Stimulated activated CD8-positive, alpha-beta memory T cell treated with anti-CD3 and anti-CD28 coated beads, Interleukin-7, amount 100 ng/mL, for 48 hours (primary cell): ENCODE data around the gene ZFP36.
"Not testable (repeated sequence)": the region's sequence is repeated elsewhere in the genome, so short reads cannot be mapped to it uniquely, and the experiment has no call there.

Experiments used
- DNase-seq, 2 donors: peaks; one replicate each; pipeline ENCODE4 v3.0.0-alpha.2; 2020; ENCODE audit warnings: low read depth in 1 of 2; ENCODE audit errors: extremely low read depth in 1 of 2

Gene ZFP36

GRCh38 chr19:39406656-39407409 is at the start of gene ZFP36:
Gene ZFP36, plus strand, starts transcription at chr19:39406847. Its CDS starts 58 bp downstream, at chr19:39406905.
- peak; percentile 70 to 79 for DNase-seq

GRCh38 chr19:39359026-39359425 is 47.6 kb upstream of the ZFP36 start:
- DNase-seq, result no peak

GRCh38 chr19:39360599-39360998 is 46.0 kb upstream of the ZFP36 start:
- DNase-seq, result no peak

- no peak for DNase-seq
Observed at GRCh38 chr19:39362682-39363657, 43.7 kb upstream of the ZFP36 start.

GRCh38 chr19:39363901-39364457 is 42.7 kb upstream of the ZFP36 start:
- DNase-seq, result no peak

GRCh38 chr19:39365531-39365930 is 41.1 kb upstream of the ZFP36 start:
- no peak for DNase-seq

- DNase-seq, result no peak
Observed at GRCh38 chr19:39369200-39369599, 37.4 kb upstream of the ZFP36 start.

GRCh38 chr19:39370735-39371134 is 35.9 kb upstream of the ZFP36 start:
- DNase-seq, result no peak

- DNase-seq, result no peak
Observed at GRCh38 chr19:39372047-39372802, 34.4 kb upstream of the ZFP36 start.

GRCh38 chr19:39372941-39373340 is 33.7 kb upstream of the ZFP36 start:
- no peak for DNase-seq

GRCh38 chr19:39375929-39376328 is 30.7 kb upstream of the ZFP36 start:
- no peak for DNase-seq

- no peak for DNase-seq
Observed at GRCh38 chr19:39377373-39378362, 29.0 kb upstream of the ZFP36 start.

- not testable (repeated sequence) for DNase-seq
Observed at GRCh38 chr19:39379366-39379765, 27.3 kb upstream of the ZFP36 start.

- no peak for DNase-seq
Observed at GRCh38 chr19:39379865-39380396, 26.7 kb upstream of the ZFP36 start.

GRCh38 chr19:39380521-39381502 is 25.8 kb upstream of the ZFP36 start:
- no peak for DNase-seq

- no peak for DNase-seq
Observed at GRCh38 chr19:39381910-39382611, 24.6 kb upstream of the ZFP36 start.

- no peak for DNase-seq
Observed at GRCh38 chr19:39382991-39383828, 23.4 kb upstream of the ZFP36 start.
